Retina (tissue), 1 donor: ENCODE measurements around the gene ELMOD3.
A peak's percentile ranks its signal among the peaks of the same experiment; 100 is the strongest.
"Not testable (repeated sequence)": the region's sequence is repeated elsewhere in the genome, so short reads cannot be mapped to it uniquely, and the experiment has no call there.

Source experiments
- DNase-seq: peaks from one replicate; pipeline ENCODE4 v3.0.0-alpha.2; 2016

The ELMOD3 gene

GRCh38 chr2:85377083-85377482 lies 22.5 kb downstream of the ELMOD3 start:
- no peak for DNase-seq

GRCh38 chr2:85378257-85378656 lies 23.7 kb downstream of the ELMOD3 start:
- DNase-seq: no peak

- DNase-seq: no peak
Observed at GRCh38 chr2:85380048-85380447, 25.5 kb downstream of the ELMOD3 start.

- not testable (repeated sequence) for DNase-seq
Observed at GRCh38 chr2:85383151-85383550, 28.6 kb downstream of the ELMOD3 start.

- DNase-seq: no peak
Observed at GRCh38 chr2:85383850-85384249, 29.3 kb downstream of the ELMOD3 start.

- DNase-seq: no peak
Observed at GRCh38 chr2:85385746-85386145, 31.2 kb downstream of the ELMOD3 start.

GRCh38 chr2:85387754-85388153 lies 33.2 kb downstream of the ELMOD3 start:
- no peak for DNase-seq

GRCh38 chr2:85388878-85389538 lies 34.4 kb downstream of the ELMOD3 start:
- DNase-seq: no peak

GRCh38 chr2:85390941-85391669 lies 36.5 kb downstream of the ELMOD3 start:
- DNase-seq: peak; percentile 20

- DNase-seq: no peak
Observed at GRCh38 chr2:85393836-85394235, 39.3 kb downstream of the ELMOD3 start.

GRCh38 chr2:85394261-85394681 lies 39.7 kb downstream of the ELMOD3 start:
- DNase-seq: no peak

- no peak for DNase-seq
Observed at GRCh38 chr2:85394976-85395375, 40.4 kb downstream of the ELMOD3 start.

GRCh38 chr2:85395912-85396475 lies 41.4 kb downstream of the ELMOD3 start:
- DNase-seq: no peak

- no peak for DNase-seq
Observed at GRCh38 chr2:85396531-85397470, 42.2 kb downstream of the ELMOD3 start.

GRCh38 chr2:85397925-85398331 lies 43.4 kb downstream of the ELMOD3 start:
- DNase-seq: no peak

GRCh38 chr2:85398426-85399182 lies 44.0 kb downstream of the ELMOD3 start:
- DNase-seq: no peak

GRCh38 chr2:85399183-85399455 lies 44.5 kb downstream of the ELMOD3 start:
- no peak for DNase-seq

- DNase-seq: no peak
Observed at GRCh38 chr2:85400023-85400422, 45.5 kb downstream of the ELMOD3 start.

GRCh38 chr2:85400541-85401463 lies 46.2 kb downstream of the ELMOD3 start:
- DNase-seq: no peak

- DNase-seq: no peak
Observed at GRCh38 chr2:85401464-85401805, 46.9 kb downstream of the ELMOD3 start.

- DNase-seq: no peak
Observed at GRCh38 chr2:85401844-85402243, 47.3 kb downstream of the ELMOD3 start.
